Mucosa of stomach (tissue), 1 donor: ENCODE data around the gene STAG2.
"Not testable (repeated sequence)": the region's sequence is repeated elsewhere in the genome, so short reads cannot be mapped to it uniquely, and the experiment has no call there.

Source experiments
- H3K27me3 ChIP-seq: one replicate; pipeline ENCODE4 v1.7.0; 2013; ENCODE audit warnings: mild to moderate bottlenecking, low read length; ENCODE audit not compliant: control insufficient read depth, insufficient read depth
- H3K36me3 ChIP-seq: one replicate; pipeline ENCODE4 v1.7.0; 2013; ENCODE audit warnings: low read length; ENCODE audit not compliant: control insufficient read depth, insufficient read depth
- H3K4me1 ChIP-seq: one replicate; pipeline ENCODE4 v1.7.0; 2013; ENCODE audit warnings: mild to moderate bottlenecking, low read length; ENCODE audit not compliant: control insufficient read depth, insufficient read depth
- H3K4me3 ChIP-seq: one replicate; pipeline ENCODE4 v1.7.0; 2013; ENCODE audit warnings: low read length
- H3K9ac ChIP-seq: one replicate; pipeline ENCODE4 v1.7.0; 2013; ENCODE audit warnings: mild to moderate bottlenecking, low read length, moderate library complexity
- H3K9me3 ChIP-seq: one replicate; pipeline ENCODE4 v1.7.0; 2013; ENCODE audit warnings: mild to moderate bottlenecking, low read length, moderate library complexity; ENCODE audit not compliant: control insufficient read depth
- donor health status: Pancreatic carcinoma.

STAG2 gene

DNA sequence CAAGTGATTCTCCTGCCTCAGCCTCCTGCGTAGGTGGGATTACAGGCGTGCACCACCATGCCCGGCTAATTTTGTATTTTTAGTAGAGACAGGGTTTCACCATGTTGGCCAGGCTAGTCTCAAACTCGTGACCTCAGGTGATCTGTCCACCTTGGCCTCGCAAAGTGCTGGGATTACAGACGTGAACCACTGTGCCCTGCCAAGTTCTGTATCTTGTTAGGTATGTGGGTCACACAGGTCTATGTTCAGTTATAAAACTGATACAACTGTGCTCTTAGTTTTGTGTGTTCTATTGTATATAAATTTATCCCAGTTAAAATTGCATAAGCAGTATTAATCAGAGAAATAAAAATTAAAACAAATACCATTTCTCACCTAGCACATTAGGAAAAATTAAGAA lies 122.9 kb downstream of the STAG2 start:
- not testable (repeated sequence) for H3K9me3 ChIP-seq, H3K36me3 ChIP-seq, H3K27me3 ChIP-seq, H3K4me1 ChIP-seq, H3K4me3 ChIP-seq, H3K9ac ChIP-seq

DNA sequence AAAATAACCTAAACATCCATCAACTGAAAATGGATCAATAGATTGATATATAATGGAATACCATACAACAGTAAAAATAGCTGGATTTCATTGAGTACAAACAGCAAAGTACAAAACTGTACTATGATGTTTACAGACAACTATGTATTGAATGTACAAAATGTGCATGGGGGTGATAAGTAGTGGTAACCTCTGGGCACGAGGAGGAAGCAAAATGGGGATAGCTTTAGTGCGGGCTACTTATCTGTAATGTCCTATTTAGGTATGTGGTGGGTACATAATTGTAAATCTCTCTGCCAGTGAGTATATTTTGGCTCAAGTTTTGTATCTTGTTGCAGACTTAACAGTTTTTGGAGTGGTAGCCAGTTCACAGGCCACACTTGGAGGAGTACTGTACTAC lies 123.6 kb downstream of the STAG2 start:
- Histone ChIP-seq H3K4me3 (no peak overlapping the region), H3K9ac (no peak overlapping the region), H3K4me1 (no peaks in the 10 kb centered on the region), H3K27me3 (no peaks in the 10 kb centered on the region), H3K9me3 (no peaks in the 10 kb centered on the region), H3K36me3 (no peaks in the 10 kb centered on the region)

DNA sequence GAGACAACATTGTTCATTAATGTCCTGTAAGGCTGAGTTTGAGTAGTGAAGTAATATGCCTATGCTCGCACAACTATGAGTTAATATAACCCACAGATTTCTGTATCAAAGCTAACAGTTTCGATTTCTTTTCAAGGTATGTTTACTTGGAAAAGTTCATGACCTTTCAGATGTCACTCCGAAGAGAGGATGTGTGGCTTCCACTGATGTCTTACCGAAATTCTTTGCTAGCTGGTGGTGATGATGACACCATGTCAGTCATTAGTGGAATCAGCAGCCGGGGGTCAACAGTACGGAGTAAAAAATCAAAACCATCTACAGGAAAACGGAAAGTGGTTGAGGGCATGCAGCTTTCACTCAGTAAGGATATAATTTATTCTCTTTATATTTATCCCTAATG lies 124.9 kb downstream of the STAG2 start:
- no peak overlapping the region for H3K9ac ChIP-seq
- H3K27me3 ChIP-seq = no peaks in the 10 kb centered on the region
- no peaks in the 10 kb centered on the region for H3K4me1 ChIP-seq
- H3K9me3 ChIP-seq = no peaks in the 10 kb centered on the region
- no peak overlapping the region for H3K4me3 ChIP-seq
- no peaks in the 10 kb centered on the region for H3K36me3 ChIP-seq

DNA sequence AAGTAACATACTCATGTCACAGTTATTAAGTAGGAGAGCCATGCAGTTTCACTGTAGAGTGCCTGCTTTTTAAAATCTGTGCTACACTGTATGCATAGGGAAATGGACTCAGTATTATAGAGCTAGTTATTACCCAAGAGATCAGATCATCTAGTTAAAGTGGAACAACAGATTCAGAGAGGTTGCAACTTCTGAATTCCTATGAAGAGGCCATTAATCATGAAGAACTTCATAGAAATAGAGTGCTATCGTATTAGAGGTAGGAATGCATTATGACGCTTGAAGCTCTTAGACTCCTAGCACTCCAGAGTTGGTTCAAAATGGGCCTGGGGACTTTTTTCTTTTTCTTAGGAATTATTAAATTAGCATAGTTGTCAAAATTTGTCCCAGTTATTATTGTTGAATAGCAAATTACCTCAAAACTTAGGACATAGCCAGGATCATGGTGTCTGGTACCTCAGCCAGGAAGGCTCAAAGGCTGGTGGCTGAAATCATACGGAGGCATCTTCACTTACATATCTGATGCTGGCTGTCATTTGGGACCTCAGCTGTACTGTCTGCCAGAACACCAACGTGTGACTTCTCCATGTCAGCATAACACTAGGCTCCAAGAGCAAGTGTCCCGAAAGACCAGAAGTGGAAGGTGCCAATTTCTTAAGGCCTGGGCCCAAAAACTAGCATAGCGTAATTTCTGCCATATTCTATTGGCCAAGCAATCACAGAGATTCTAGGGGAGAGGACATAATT lies 125.7 kb downstream of the STAG2 start:
- Histone ChIP-seq H3K4me1 (no peaks in the 10 kb centered on the region), H3K9me3 (no peaks in the 10 kb centered on the region), H3K27me3 (no peaks in the 10 kb centered on the region), H3K9ac (no peak overlapping the region), H3K4me3 (no peak overlapping the region), H3K36me3 (no peaks in the 10 kb centered on the region)

DNA sequence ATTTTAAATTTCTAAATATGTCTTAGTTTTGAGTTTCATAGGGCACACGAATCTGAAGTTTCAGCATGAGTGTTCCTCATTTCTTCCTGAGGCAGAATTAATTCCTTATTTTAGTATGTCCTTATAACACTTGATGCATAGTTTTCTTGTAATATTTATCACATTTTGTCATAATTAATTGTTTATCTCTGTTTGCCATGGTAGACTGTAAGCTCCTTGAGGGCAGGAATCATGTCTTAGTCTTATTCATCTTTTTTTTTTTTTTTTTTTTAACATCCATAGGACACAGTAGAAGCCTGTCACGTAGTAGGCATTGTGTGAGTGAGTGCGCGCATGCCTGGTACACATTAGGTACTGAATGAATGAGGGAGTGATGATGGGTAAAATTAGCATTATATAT lies 131.7 kb downstream of the STAG2 start:
- H3K36me3 ChIP-seq = no peaks in the 10 kb centered on the region
- no peaks in the 10 kb centered on the region for H3K27me3 ChIP-seq
- no peak overlapping the region for H3K4me3 ChIP-seq
- H3K4me1 ChIP-seq = no peaks in the 10 kb centered on the region
- H3K9me3 ChIP-seq = no peaks in the 10 kb centered on the region
- H3K9ac ChIP-seq = no peak overlapping the region

DNA sequence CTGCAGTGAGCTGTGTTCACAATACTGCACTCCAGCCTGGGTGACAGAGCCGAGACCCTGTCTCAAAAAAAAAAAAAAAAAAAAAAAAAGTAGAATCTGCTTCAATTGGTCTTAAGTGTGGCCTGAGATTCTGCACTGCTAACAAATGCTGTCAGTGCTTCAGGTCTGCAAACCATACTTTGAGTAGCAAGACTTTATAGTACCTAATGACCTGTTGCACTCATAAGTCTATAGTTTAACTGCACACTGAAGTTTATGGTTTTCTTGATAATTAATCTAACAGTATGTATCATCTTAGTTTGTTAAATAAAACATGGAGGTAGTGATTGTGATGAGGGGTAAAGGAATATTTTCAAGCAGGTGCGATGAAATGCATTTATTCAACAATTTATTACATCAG lies 135.6 kb downstream of the STAG2 start:
- Histone ChIP-seq H3K27me3 (no peaks in the 10 kb centered on the region), H3K9ac (no peak overlapping the region), H3K36me3 (no peaks in the 10 kb centered on the region), H3K4me3 (no peak overlapping the region), H3K4me1 (no peaks in the 10 kb centered on the region), H3K9me3 (no peaks in the 10 kb centered on the region)

DNA sequence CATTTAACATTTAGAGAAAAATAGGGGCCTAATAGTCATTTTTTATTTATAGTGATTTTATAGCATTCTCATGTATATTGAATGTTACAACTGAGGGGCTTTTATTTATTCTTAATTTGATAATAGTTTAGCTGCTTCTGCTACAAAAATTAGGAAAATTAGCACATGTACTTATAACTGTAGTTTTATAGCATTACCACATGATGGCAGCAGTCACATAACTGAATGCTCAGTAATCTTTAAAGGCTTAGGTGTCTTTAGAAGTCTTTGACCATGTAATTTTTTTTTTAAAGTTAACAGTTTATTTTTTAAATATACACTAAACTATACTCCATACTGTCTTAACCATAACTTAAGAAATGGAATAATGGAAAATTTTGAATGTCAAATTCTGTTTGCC lies 136.6 kb downstream of the STAG2 start:
- H3K4me1 ChIP-seq = no peaks in the 10 kb centered on the region
- no peak overlapping the region for H3K4me3 ChIP-seq
- H3K9ac ChIP-seq = no peak overlapping the region
- H3K36me3 ChIP-seq = no peaks in the 10 kb centered on the region
- H3K27me3 ChIP-seq = no peaks in the 10 kb centered on the region
- H3K9me3 ChIP-seq = no peaks in the 10 kb centered on the region

DNA sequence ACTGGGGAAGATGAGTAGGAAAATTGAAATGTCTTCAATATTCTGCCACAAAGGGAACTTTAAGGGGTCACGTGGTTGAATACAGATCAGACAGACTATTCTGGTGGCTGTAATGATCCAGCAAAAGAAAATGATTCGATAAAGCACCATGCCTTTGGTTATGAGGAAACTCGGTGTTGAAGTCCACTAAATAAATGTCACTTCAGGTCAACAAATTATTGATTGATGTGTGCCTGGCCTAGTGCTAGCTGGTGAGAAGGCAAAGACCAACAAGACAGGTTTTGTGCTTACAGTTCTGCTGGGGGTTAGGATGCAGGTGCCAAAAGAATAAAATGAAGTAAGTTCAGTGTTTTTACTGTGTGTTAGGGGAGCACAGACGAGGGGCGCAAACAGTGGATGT lies 142.5 kb downstream of the STAG2 start:
- Histone ChIP-seq H3K36me3 (no peaks in the 10 kb centered on the region), H3K27me3 (no peaks in the 10 kb centered on the region), H3K9ac (no peak overlapping the region), H3K4me3 (no peak overlapping the region), H3K9me3 (no peaks in the 10 kb centered on the region), H3K4me1 (no peaks in the 10 kb centered on the region)

DNA sequence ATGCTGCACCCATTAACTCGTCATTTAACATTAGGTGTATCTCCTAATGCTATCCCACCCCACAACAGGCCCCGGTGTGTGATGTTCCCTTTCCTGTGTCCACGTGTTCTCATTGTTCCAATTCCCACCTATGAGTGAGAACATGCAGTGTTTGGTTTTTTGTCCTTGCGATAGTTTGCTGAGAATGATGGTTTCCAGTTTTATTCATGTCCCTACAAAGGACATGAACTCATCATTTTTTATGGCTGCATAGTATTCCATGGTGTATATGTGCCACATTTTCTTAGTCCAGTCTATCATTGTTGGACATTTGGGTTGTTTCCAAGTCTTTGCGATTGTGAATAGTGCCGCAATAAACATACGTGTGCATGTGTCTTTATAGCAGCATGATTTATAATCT lies 143.0 kb downstream of the STAG2 start:
- not testable (repeated sequence) for H3K27me3 ChIP-seq, H3K9me3 ChIP-seq, H3K4me3 ChIP-seq, H3K4me1 ChIP-seq, H3K9ac ChIP-seq, H3K36me3 ChIP-seq

DNA sequence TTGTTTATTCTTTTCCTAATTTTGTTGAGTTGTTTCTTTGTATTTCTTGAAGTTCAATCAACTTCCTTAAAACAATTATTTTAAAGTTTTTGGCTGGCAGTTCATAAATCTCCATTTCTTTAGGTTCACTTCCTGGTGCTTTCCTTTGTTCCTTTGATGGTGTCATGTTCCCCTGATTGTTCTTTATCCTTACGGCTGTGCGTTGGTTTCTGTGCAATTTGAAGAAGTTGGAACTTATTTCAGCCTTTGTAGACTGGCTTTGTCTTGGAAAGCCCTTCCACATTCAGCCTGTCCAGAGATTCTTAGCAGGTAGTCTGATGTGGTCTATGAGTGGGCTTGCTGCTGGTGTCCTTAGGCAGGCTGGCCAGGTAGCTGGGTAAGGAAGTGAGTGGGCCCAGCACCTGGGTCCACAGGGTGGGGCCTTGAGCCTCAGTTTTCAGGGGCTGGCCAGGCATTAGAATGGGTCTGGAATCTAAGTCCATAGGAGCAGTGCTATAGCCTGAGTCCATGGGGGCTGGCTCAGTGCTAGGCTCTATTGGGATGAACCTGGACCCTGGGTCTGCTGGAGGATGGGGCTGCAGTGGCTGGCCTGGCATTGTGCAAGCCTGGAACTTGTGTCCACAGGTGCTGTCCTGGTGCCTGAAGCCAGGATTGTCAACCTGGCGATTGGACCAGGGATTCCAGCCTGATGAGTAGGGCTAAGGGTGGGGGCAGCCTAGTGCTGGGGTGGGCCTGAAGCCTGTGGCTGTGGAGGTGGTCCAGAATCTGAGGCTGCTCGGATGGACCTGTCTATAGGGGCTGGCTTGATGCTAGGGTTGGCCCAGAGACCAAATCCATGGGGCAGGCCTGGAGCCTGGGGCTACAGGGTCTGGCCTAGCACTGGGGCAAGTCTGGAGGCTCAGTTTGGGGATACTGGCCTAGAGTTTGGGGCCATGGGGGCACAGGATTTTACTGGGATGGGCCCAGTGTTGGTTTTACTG lies 152.4 kb downstream of the STAG2 start:
- H3K4me1 ChIP-seq = no peaks in the 10 kb centered on the region
- H3K9me3 ChIP-seq = no peaks in the 10 kb centered on the region
- H3K27me3 ChIP-seq = no peaks in the 10 kb centered on the region
- no peak overlapping the region for H3K4me3 ChIP-seq
- no peaks in the 10 kb centered on the region for H3K36me3 ChIP-seq
- no peak overlapping the region for H3K9ac ChIP-seq

DNA sequence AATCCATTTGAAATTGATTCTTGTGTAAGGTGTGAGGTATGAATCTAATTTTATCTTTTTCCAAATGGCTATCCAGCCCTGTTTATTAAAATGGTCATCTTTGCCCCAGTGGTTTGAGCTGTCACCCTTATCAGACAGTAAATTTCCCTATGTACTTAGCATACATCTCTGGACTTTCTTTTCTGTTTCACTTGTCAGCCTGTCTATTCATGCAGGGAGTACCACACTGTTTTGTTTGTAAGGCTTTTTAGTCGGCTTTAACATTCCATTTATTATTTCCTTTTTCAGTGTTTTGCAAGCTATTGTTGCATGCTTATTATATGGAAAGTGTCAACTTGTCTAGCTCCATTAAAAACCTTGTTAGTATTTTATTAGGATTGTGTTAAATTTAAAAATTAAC lies 155.8 kb downstream of the STAG2 start:
- no peaks in the 10 kb centered on the region for H3K36me3 ChIP-seq
- H3K4me3 ChIP-seq = no peak overlapping the region
- H3K9ac ChIP-seq = no peak overlapping the region
- H3K27me3 ChIP-seq = no peaks in the 10 kb centered on the region
- H3K9me3 ChIP-seq = no peaks in the 10 kb centered on the region
- H3K4me1 ChIP-seq = no peaks in the 10 kb centered on the region

DNA sequence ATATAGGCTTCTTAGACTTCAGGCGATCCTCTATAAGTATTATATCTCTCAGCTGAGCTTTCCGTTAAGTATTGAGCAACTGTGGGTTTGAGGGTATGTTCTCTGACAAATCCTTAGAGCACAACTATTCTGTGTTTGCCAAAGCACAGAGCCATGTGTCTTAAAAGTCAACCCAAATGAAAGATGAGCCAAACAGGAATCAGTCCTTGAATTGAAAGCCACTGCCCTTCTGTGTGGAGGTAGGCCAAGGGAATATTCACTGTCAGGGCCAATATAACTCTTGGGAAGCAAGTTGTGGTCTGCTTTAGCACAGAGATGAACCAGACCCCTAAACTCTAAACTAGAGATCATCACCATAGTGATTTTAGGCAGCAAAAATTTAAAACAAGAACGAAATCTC lies 164.0 kb downstream of the STAG2 start:
- no peaks in the 10 kb centered on the region for H3K36me3 ChIP-seq
- H3K4me3 ChIP-seq = no peak overlapping the region
- no peaks in the 10 kb centered on the region for H3K4me1 ChIP-seq
- H3K9me3 ChIP-seq = no peaks in the 10 kb centered on the region
- no peak overlapping the region for H3K9ac ChIP-seq
- H3K27me3 ChIP-seq = no peaks in the 10 kb centered on the region
